Measurements from ENCODE around the gene PLCH2.
A peak's percentile ranks its signal among the peaks of the same experiment; 100 is the strongest.
"Not testable (repeated sequence)": the region's sequence is repeated elsewhere in the genome, so short reads cannot be mapped to it uniquely, and the experiment has no call there.

PLCH2 gene

DNA sequence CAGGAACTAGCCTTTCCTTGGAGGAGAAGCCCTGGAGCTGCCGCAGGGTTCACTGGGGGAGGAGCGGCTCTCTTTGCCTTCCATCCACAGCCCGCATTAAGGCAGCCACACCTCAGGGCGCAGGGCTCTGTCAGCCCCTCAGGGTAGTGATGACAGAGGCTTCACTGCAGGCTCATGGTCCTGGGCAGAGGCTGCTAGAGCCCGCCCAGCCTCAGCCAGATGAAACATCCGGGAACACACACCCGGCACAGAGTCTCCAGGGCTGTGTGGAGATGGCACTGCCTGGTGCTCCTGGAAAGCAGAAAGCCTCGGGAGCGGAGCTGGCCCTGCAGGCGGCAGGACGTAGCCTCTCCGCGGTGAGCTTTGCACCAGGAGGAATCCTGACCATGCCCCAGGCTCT lies 34.3 kb upstream of the PLCH2 start:
- DNase-seq, result no peak

DNA sequence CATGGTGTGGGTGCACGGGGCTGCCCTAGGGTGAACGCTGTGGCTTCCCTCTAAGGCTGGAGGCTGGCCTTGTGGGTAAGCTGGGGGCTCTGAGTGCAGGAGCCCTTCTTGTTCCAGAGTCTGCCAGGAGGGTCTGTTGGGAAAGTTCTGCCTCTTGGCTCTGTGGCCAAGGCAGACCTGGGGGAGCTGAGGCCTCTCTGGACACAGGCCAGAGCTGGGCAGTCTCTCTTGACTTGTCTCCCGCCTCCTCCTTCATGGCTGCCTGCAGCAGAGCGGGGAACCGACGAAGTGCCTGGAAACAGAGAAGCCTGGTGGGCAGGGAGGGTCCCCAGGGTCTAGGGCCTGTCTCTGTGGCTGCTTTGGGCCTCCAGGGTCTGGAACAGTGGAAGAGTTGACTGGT lies 33.4 kb upstream of the PLCH2 start:
- DNase-seq, result no peak

DNA sequence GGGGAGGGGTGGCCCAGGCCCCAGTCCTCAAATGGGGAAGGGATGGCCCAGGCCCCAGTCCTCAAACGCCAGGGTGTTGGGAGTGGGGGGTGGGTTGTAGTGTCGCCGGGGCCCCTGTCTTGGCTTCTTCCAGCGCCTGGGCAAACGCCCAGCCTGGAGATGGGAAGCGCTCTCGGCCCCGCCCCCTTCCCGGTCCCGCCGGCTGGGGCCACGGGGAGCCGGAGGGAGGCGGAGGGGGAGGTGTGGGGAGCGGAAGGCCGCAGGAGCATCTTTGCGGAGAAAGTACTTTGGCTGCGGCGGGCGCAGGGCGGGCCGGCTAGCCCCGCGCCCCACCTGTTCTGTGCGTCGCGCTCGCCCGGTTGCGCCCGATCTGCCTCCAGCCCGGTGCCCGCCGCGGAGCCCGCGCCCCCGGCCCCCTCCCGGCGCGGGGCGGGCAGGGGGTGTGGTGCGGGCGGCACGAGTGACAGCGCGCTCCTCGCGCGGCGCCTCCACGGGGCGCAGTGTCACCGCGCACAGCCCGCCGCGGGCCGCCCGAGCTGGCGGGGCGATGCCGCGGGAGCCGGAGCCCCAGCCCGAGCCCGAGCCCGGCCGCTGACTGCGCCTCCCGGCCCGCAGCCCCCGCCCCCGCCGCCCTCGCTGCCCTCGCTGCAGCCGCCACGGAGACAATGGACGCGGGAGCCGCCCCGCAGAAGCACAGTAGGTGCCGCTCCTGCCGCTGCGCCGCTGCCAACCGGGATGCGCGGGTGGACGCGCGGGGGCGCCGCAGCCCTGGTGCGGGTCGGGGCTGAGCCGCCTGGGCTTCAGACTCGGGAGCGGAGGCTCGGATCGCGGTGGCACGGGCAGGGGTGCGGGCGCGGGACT lies 32.6 kb upstream of the PLCH2 start:
- DNase-seq, result no peak

GRCh38 chr1:2444138-2444591 lies 31.9 kb upstream of the PLCH2 start:
- DNase-seq, result no peak

- DNase-seq, result no peak
Measured at GRCh38 chr1:2445162-2445822, 30.8 kb upstream of the PLCH2 start.

DNA sequence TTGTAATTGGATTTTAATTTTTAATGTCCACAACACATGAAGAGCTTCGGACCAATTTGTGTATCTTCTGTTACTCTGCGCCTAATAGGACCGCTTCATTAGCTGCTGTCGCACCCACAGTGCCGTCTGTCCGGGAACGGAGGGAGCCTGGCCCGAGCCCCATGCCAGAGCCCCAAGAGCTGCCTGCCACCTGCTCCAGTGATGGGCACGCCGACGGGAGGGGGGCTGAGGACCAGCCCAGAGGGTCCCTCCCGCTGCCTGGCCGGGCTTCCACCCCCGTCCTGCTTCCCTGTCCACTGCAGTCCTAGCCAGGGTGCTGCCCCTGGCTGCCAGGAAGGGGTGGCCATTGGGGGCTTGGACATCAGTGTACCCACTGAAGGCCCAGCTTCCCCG lies 30.3 kb upstream of the PLCH2 start:
- no peak for DNase-seq

DNA sequence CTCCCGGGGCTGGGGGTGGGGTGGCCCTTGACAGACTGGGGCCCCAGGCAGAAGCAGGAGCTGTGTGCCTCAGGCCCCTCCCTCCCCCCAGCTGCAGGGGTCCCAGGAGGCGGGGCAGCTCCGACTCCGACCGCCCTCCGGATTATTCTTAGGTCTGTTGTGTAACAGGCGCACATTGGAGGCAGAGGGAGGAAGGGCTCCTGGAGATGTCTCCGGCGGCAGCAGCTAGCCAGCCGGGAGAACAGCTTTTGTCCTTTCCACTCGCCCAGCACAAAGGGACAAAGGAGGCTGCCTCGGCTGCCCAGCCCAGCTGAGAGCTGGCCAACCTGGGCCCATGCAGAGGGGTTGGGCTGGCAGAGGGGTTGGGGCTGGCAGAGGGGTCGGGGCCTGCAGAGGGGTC lies 29.7 kb upstream of the PLCH2 start:
- DNase-seq, result no peak

DNA sequence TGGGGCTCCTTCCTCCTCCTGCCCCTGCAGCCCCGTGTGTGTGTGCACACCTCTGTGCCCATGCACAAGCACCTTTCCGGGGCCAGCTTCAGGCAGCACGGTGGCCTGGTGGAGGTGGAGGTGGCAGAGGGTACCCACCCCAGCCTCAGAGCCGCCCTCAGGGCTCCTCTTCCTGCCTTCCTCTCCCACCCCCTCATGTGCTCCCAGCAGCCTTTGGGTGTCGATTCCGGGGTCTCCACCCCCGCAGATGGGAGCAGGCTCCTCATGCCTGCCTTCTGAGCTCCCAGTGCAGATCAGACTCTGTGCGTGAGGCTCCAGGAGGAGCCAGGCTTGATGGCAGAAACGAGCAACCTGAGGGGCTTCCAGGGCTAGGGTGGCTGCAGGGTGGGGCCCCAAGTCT lies 29.2 kb upstream of the PLCH2 start:
- DNase-seq, result no peak

DNA sequence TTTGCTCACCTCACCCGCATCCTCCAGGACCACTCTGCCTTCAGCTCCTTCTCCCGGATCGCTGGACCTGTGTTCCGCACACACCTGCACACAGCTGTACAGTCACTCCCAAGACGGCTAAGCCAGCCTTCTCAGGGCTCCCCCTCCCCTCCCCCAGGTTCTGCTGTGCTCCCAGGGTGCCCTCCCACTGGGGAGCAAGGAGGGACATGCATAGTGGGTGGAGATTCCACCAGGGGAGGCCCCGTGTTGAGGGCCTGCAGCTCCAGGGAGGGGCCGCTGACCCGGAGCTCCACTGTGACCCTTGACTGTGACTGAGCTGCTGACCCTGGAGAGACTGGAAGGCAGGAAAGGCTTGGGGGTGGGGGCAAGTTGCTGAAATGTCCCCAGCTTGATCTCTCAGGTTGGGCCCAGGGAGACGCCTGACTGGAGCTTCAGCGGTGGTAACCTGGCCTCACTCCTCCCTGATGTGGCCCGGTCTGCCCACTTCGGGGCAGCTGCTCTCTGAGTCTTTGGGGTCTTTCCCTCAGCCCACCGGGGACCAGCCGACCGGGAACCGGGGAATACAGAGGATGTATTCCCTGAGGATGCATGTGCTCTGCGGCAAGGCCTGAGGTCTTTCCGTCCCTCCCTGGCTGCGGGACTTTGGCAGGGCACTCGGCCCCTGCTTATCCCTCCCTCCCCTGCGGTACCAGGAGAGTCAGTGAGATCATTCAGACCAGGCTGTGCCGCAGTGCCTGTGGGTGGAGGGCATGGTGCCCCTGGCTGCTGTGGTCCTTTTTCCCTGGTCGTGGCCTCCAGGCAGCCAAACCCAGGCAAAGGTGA lies 28.6 kb upstream of the PLCH2 start:
- DNase-seq, result no peak

- peak; percentile 55 to 76 for DNase-seq
Measured at GRCh38 chr1:2448098-2448445, 28.0 kb upstream of the PLCH2 start.

DNA sequence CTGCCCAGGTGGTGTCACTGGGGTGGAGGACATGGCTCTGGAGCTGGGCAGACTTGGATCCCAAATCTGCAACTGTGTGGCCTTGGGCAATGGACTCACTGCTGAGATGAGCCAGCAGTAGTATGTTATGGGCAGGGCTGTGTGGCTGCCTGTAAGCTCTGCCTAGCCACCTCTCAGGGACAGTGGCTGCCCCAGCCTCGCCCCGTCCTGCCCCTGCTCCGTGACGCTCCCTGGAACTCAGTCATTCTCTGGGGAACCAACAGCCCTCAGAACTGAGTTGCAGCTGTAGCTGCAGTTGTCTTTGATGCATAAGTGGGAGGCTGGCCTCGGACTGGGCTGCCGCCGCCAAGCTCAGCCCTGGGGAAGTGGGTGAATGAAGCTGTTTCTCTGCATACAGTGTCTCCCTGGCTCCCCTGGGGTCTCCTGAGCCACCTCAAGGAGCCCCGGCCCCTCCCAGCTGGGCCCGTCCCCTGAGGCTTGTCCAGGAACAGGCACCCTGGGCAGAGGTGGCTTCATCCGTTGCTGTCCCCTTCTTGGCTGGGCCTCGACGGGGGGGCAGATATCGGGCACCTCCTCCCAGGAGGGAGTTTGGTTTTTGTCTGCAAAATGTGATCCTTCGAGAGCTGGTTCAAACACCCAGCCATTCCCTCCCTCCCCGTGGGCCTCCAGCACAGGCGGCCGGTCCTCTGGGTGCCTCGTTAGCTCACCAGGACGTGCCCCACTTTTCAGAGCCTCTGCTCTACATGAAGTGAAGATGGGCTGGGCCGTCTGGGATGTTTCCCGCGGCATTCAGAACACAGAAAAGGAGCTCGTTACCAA lies 26.2 kb upstream of the PLCH2 start:
- DNase-seq, result no peak

- DNase-seq, result no peak
Measured at GRCh38 chr1:2451741-2452140, 24.3 kb upstream of the PLCH2 start.

DNA sequence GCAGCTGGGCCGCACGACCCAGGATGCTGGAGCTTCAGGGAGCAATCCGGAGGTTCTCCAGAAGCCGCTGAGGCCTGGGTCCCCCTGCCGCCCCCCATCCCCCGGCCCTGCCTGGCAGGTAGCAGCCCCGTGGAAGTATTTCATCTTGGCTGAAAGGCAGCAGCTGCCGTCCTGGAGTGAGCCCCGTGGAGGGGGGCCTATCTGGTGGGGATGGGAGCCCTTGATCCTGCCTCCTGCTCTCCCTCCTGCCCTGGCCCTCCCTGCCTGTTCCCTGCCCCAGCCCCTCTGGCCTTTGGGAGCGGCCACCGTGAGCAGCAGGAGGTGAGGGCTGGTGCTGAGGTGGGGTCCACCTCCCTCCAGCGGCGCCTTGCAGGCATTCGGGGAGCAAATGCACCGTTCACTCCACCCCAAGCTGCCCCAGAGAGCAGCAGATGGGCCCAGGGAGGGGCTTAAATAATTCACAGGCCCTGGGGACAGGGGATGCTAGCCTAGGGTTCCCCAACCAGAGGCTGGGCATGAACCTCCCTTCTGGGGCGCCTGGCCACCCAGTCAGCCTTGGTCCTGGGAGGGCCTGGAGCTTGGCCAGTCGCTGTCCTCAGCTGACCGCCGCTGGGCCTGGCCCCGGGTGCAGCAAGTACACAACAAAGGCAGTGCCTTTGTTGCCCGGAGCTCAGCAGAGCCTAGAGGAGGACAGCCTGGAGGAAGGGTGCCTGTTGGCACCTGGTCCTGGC lies 23.7 kb upstream of the PLCH2 start:
- no peak for DNase-seq

DNA sequence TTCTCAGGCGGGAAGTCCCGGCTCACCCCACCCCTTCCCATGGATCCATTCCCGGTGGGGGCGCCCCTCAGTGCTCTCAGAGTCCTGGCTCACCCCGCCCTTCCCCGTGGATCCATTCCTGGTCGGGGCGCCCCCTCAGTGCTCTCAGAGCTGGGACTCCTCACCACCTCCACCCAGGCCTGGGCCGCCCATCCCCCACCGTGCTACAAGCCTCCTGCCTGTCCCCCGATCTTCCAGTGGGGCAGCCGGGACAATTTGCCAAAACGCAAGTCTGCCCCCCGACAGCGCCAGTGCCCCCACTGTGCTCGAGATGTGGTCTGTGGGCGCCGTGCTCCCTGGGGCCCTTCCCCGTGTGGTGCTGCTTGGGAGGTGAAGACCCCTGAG lies 23.2 kb upstream of the PLCH2 start:
- DNase-seq, result no peak

DNA sequence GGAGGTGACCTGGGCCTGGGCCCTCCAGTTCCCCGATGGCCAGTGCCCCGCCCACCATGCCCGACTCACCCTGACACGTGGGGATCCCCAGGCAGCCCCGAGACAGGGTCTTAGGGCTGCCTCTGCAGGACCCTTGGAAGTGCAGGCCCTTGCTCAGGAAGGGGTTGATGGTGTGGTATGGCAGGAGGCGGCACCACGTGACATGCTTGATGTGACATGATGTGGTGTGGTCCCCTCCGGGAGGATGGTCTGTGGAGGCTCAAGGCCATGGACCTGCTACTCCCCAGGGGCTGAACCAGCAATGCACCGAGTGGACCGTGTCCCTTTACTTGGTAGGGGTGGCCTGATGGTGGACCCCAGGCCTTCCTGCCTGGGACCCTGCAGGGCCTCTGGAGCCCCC lies 21.9 kb upstream of the PLCH2 start:
- no peak for DNase-seq

DNA sequence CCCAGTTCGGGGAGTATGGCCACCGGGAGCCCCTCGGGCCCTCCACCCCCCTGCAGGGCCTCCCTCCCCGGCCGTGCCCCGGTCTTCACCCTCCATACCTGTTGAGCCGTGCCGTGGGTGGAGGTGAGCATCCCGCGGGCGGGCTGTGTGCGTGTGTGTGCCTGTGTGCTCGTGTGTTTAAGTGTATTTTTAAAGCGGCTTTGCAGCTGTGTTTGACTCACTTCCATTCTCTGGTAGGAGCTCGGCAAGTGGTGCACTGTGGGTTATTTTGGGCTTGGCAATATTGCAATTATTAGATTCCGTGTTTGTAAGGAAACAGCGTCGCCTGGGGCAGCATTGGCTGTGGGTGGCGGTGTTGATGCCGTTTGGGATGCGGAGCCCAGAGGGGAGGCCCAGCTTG lies 20.3 kb upstream of the PLCH2 start:
- DNase-seq, result no peak

DNA sequence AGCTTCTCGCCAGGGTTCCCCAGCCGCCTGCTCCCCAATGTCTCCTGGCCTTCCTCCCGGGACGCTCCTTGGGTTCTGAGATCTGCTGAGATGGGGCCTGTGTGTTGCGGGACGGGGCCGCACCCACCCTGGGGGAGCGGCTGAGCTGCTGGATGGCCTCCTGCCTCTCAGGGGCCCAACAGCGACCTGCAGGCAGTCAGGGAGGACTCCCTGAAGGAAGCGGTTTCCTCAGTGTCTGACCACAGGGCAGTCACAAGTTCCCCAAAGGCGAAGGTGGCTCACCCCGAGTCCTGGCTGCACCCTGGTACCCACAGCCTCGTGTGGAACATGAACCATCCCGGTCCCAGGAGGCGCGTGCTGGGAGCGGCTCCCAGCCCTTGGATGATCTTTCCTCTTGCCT lies 18.6 kb upstream of the PLCH2 start:
- DNase-seq, result no peak

DNA sequence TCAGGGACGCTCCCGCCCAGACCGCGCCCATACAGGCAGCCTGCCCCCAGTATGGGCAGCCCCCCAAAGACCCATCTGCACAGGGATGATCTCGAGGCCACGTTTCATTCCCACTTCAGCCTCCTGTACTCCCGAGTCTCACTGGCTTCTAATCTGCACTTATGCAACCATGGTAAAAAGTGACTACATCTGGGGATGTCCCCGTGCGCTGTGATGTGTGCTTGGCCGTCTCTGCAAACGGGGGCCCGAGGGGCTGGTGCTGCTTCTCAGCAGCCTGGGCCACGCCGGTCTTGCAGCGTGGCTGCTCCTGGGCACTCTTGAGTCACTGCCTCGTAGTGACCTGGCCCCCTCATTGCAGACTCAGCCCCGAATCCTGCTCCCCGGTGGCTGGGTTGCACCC lies 17.4 kb upstream of the PLCH2 start:
- no peak for DNase-seq

GRCh38 chr1:2459102-2459753 lies 16.9 kb upstream of the PLCH2 start:
- DNase-seq, result not testable (repeated sequence)

DNA sequence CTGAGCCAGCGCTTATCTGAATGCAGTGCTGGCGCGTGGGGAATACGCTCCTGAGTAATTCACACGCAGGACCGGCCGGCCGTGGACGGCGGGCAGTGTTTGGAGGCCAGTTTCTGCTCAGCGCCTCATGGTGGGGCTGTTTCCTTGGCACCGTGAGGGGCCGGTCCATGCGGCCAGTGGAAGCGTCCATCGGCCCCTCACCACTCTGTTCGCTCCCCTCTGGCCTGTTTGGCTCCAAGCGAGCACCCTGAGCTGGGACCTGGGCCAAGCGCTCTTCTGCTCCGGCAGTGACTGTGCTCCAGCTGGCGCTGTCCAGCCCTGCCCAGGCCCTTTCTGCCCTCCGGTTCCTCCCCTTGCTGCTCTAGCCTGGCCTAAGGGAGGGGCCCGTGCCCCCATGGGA lies 16.3 kb upstream of the PLCH2 start:
- DNase-seq, result no peak

GRCh38 chr1:2460203-2460602 lies 15.9 kb upstream of the PLCH2 start:
- no peak for DNase-seq

Data from SHP77 (cell line).